Thymus (tissue), 11 donors: Measurements from ENCODE around the gene SNRPA1. TPM values are rescaled to one million over a fixed set of nuclear protein-coding genes. Genes with fewer than 3 reads are reported as not detected.

Experiments
- DNase-seq, 9 donors: peaks; one replicate each; pipeline ENCODE4 v3.0.0-alpha.2; 2013; ENCODE audit warnings: low spot score in 9 of 9, low read depth in 6 of 9, missing footprints in 1 of 9
- H3K27ac ChIP-seq, 2 donors: one replicate each; pipeline ENCODE4 v1.5.1; 2013; ENCODE audit warnings: control low read depth in 1 of 2, low read depth in 1 of 2, low read length in 1 of 2, mild to moderate bottlenecking in 1 of 2, moderate library complexity in 1 of 2
- H3K27me3 ChIP-seq, 2 donors: one replicate each; pipeline ENCODE4 v1.5.1; 2013; ENCODE audit warnings: low read length in 1 of 2; ENCODE audit not compliant: control insufficient read depth in 2 of 2, insufficient read depth in 1 of 2
- H3K36me3 ChIP-seq, 2 donors: one replicate each; pipeline ENCODE4 v1.5.1; 2013; ENCODE audit warnings: low read length in 1 of 2, mild to moderate bottlenecking in 1 of 2, moderate library complexity in 1 of 2; ENCODE audit not compliant: control insufficient read depth in 2 of 2, insufficient read depth in 2 of 2
- H3K4me1 ChIP-seq, 2 donors: one replicate each; pipeline ENCODE4 v1.5.1; 2013; ENCODE audit warnings: low read length in 2 of 2; ENCODE audit not compliant: control insufficient read depth in 2 of 2, insufficient read depth in 2 of 2
- H3K4me3 ChIP-seq, 2 donors: one replicate each; pipeline ENCODE4 v1.5.1; 2013; ENCODE audit warnings: low read length in 2 of 2, control low read depth in 1 of 2, mild to moderate bottlenecking in 1 of 2
- H3K9me3 ChIP-seq, 2 donors: one replicate each; pipeline ENCODE4 v1.5.1; 2013; ENCODE audit warnings: low read length in 1 of 2, mild to moderate bottlenecking in 1 of 2; ENCODE audit not compliant: control insufficient read depth in 2 of 2, insufficient read depth in 1 of 2
- WGBS: extraction: QIAGEN DNeasy Blood & Tissue Kit; methylation state at CpG from one replicate; pipeline ENCODE4 v1.1.7; 2013; 5-methylcytosine and 5-hydroxymethylcytosine counted together
- polyA plus RNA-seq: library from polyadenylated mRNA; stranded (reverse); fragments of 200-250 nt; gene quantifications from one replicate; pipeline ENCODE4 v1.2.3, GENCODE V29; 2013
- total RNA-seq: library from RNA; stranded (reverse); fragments of 120-200 nt; gene quantifications from one replicate; pipeline ENCODE4 v1.2.4, GENCODE V29; 2013
- donor health status: healthy.

Gene SNRPA1
- total and polyA plus RNA-seq, 2 donors = 47.7 to 71.4 TPM

GRCh38 chr15:101258238-101259144, 36.6 kb downstream of the SNRPA1 start:
- peak in 3 of 9 donors; percentile 40 to 69 (median 64) for DNase-seq

GRCh38 chr15:101256757-101257156, 38.3 kb downstream of the SNRPA1 start:
- WGBS = 97% methylated on average over 6 of the region's 6 CpGs
- Histone ChIP-seq H3K27me3 (peaks cover 3 to 25% of the 10 kb centered on the region in 2 donors), H3K9me3 (no peaks in the 10 kb centered on the region), H3K4me1 (peaks cover 0 to 8% of the 10 kb centered on the region in 2 donors), H3K4me3 (no peak overlapping the region), H3K36me3 (no peaks in the 10 kb centered on the region), H3K27ac (no peak overlapping the region)
- no peak for DNase-seq

More at GRCh38 chr15:101258238-101259144, 36.6 kb downstream of the SNRPA1 start:
- H3K4me1 ChIP-seq = peaks cover 0 to 4% of the 10 kb centered on the region in 2 donors
- H3K4me3 ChIP-seq = no peak overlapping the region
- H3K27me3 ChIP-seq = peaks cover 0 to 11% of the 10 kb centered on the region in 2 donors
- 56% methylated on average over 11 of the region's 11 CpGs for WGBS
- no peaks in the 10 kb centered on the region for H3K36me3 ChIP-seq
- no peak overlapping the region for H3K27ac ChIP-seq
- H3K9me3 ChIP-seq = no peaks in the 10 kb centered on the region

GRCh38 chr15:101255615-101256241, 39.3 kb downstream of the SNRPA1 start:
- peaks cover 4 to 10% of the 10 kb centered on the region in 2 donors for H3K4me1 ChIP-seq
- WGBS = 47% methylated on average over 8 of the region's 8 CpGs
- H3K4me3 ChIP-seq = no peak overlapping the region
- H3K36me3 ChIP-seq = no peaks in the 10 kb centered on the region
- H3K27ac ChIP-seq = no peak overlapping the region
- H3K9me3 ChIP-seq = no peaks in the 10 kb centered on the region
- peaks cover 3 to 29% of the 10 kb centered on the region in 2 donors for H3K27me3 ChIP-seq
- no peak for DNase-seq

GRCh38 chr15:101255051-101255395, 40.0 kb downstream of the SNRPA1 start:
- H3K27me3 ChIP-seq = peaks cover 3 to 33% of the 10 kb centered on the region in 2 donors
- no peak overlapping the region for H3K4me3 ChIP-seq
- H3K4me1 ChIP-seq = peaks cover 6 to 15% of the 10 kb centered on the region in 2 donors
- no peaks in the 10 kb centered on the region for H3K36me3 ChIP-seq
- H3K27ac ChIP-seq = no peak overlapping the region
- DNase-seq = no peak
- H3K9me3 ChIP-seq = no peaks in the 10 kb centered on the region
- 45% methylated on average over 5 of the region's 5 CpGs for WGBS

GRCh38 chr15:101254157-101255050, 40.6 kb downstream of the SNRPA1 start:
- Histone ChIP-seq H3K36me3 (no peaks in the 10 kb centered on the region), H3K4me3 (no peak overlapping the region), H3K27me3 (peaks cover 3 to 33% of the 10 kb centered on the region in 2 donors), H3K9me3 (no peaks in the 10 kb centered on the region), H3K27ac (no peak overlapping the region), H3K4me1 (peaks cover 6 to 15% of the 10 kb centered on the region in 2 donors)
- DNase-seq = no peak
- WGBS = 96% methylated on average over 11 of the region's 11 CpGs

GRCh38 chr15:101252836-101253235, 42.2 kb downstream of the SNRPA1 start:
- H3K4me3 ChIP-seq = no peak overlapping the region
- peaks cover 6 to 10% of the 10 kb centered on the region in 2 donors for H3K4me1 ChIP-seq
- peaks cover 3 to 27% of the 10 kb centered on the region in 2 donors for H3K27me3 ChIP-seq
- H3K36me3 ChIP-seq = no peaks in the 10 kb centered on the region
- DNase-seq = no peak
- no peak overlapping the region for H3K27ac ChIP-seq
- H3K9me3 ChIP-seq = no peaks in the 10 kb centered on the region
- 63% methylated on average over 3 of the region's 3 CpGs for WGBS

GRCh38 chr15:101251830-101252820, 42.9 kb downstream of the SNRPA1 start, which contains the start of gene CHSY1:
Gene CHSY1 (minus strand): TSS chr15:101252048. CDS start chr15:101251456, 592 bp downstream.
- peaks cover 3 to 27% of the 10 kb centered on the region in 2 donors for H3K27me3 ChIP-seq
- H3K4me3 ChIP-seq = peak within 1 kb of the TSS; percentile 57 to 82
- peak in 7 of 9 donors; percentile 38 to 83 (median 68) for DNase-seq
- no peaks in the 10 kb centered on the region for H3K36me3 ChIP-seq
- H3K9me3 ChIP-seq = no peaks in the 10 kb centered on the region
- H3K27ac ChIP-seq = peak within 1 kb of the TSS; percentile 37 to 84
- peaks cover 6 to 10% of the 10 kb centered on the region in 2 donors for H3K4me1 ChIP-seq
- 1% methylated on average over 108 of the region's 108 CpGs for WGBS
